GM12878 (cell line): Measurements from ENCODE around the gene HLA-G. TPM values are rescaled to one million over a fixed set of nuclear protein-coding genes. Genes with fewer than 3 reads are reported as not detected.

Source experiments
- ATAC-seq: fragments of 200-7000 bp; cut with Tn5 transposase; 3 replicates; pipeline ENCODE4 v1.9.1; 2020; ENCODE audit warnings: mild to moderate bottlenecking, moderate library complexity
- BruUV-seq: library from RNA; stranded (reverse); fragments of 400-500 nt; replicated peaks from 2 replicates; lab custom pipeline; 2021; lab: Mats Ljungman, UMichigan
- CTCF ChIA-PET: fragments of 300-600 bp; sonication (Branson Sonifier 250); formaldehyde crosslinking; extraction: SDS; loops from one replicate; lab custom pipeline; 2021; ENCODE audit warnings: inconsistent platforms; lab: Yijun Ruan, JAX
- POLR2A ChIA-PET: fragments of 350-600 bp; formaldehyde crosslinking; extraction: SDS; loops from one replicate; lab custom pipeline; 2021; ENCODE audit warnings: inconsistent platforms; lab: Charles Lee
- RAD21 ChIA-PET: fragments of 300-600 bp; sonication (Branson Sonifier 250); formaldehyde crosslinking; loops from one replicate; lab custom pipeline; 2023; ENCODE audit warnings: antibody characterized with exemption; ENCODE audit not compliant: unreplicated experiment; lab: Charles Lee
- SMC1A ChIA-PET: fragments of 300-600 bp; sonication (Branson Sonifier 250); formaldehyde crosslinking; loops from one replicate; lab custom pipeline; 2023; ENCODE audit not compliant: unreplicated experiment, uncharacterized antibody; lab: Charles Lee
- DNase-seq: peaks from one replicate; pipeline ENCODE4 v3.0.0-alpha.2; 2011; ENCODE audit warnings: low read depth, low spot score
- FAIRE-seq: peaks from 3 replicates; lab custom pipeline; 2011; peaks lifted over from hg19 to GRCh38; lab: Jason Lieb, UNC
- H2AFZ ChIP-seq: 2 replicates; pipeline ENCODE4 v1.6.0; 2011; ENCODE audit warnings: low read depth, low read length, control low read depth; ENCODE audit not compliant: control insufficient read depth
- H3K27ac ChIP-seq: 2 replicates; pipeline ENCODE4 v1.5.1; 2011; ENCODE audit warnings: control low read depth; ENCODE audit not compliant: control insufficient read depth, insufficient read depth
- H3K27me3 ChIP-seq, 2 experiments: replicated peaks in 1 of 2; 2 replicates each; pipeline versions ENCODE4 v1.6.0 to v1.6.1; 2011; ENCODE audit warnings: low read length in 1 of 2; ENCODE audit not compliant: control insufficient read depth in 2 of 2, insufficient read depth in 2 of 2
- H3K36me3 ChIP-seq, 2 experiments: 2 replicates each; pipeline ENCODE4 v1.5.1; 2011; ENCODE audit warnings: low read length in 1 of 2; ENCODE audit not compliant: control insufficient read depth in 2 of 2, insufficient read depth in 2 of 2
- H3K4me1 ChIP-seq: 2 replicates; pipeline ENCODE4 v1.6.1; 2011; ENCODE audit warnings: mild to moderate bottlenecking, low read length, moderate library complexity, mixed read lengths; ENCODE audit not compliant: control insufficient read depth, insufficient read depth
- H3K4me2 ChIP-seq: 2 replicates; pipeline ENCODE4 v1.6.0; 2011; ENCODE audit warnings: control low read depth; ENCODE audit not compliant: control insufficient read depth, insufficient read depth
- H3K4me3 ChIP-seq: fragments of 200-600 bp; sonication (generic); 2 replicates; pipeline ENCODE4 v1.5.1; 2016
- H3K79me2 ChIP-seq: 2 replicates; pipeline ENCODE4 v1.6.0; 2011; ENCODE audit warnings: low read length; ENCODE audit not compliant: control insufficient read depth, insufficient read depth
- H3K9ac ChIP-seq: 2 replicates; pipeline ENCODE4 v1.8.0; 2011; ENCODE audit warnings: low read length, control low read depth, mixed read lengths; ENCODE audit not compliant: control insufficient read depth, insufficient read depth
- H3K9me3 ChIP-seq: replicated peaks from 3 replicates; pipeline ENCODE4 v1.5.1; 2011; ENCODE audit warnings: mild to moderate bottlenecking, low read length; ENCODE audit not compliant: control insufficient read depth, insufficient read depth
- H4K20me1 ChIP-seq: 2 replicates; pipeline ENCODE4 v1.6.0; 2011; ENCODE audit not compliant: control insufficient read depth, insufficient read depth
- ETV6 ChIP-seq, 2 experiments: fragments of 450-650 bp in 1 of 2; IDR thresholded peaks in 1 of 2; conservative IDR thresholded peaks in 1 of 2; 2 replicates each; pipeline ENCODE4 v1.6.1; 2014; ENCODE audit warnings: antibody characterized with exemption in 1 of 2, borderline replicate concordance in 1 of 2, low read depth in 1 of 2, mild to moderate bottlenecking in 1 of 2, moderate library complexity in 1 of 2
- NFYB ChIP-seq: IDR thresholded peaks from 2 replicates; pipeline ENCODE4 v1.6.1; 2011; ENCODE audit warnings: low read depth, mild to moderate bottlenecking, low read length, improper control_type of control experiment, moderate library complexity; ENCODE audit not compliant: insufficient read depth
- NRF1 ChIP-seq: conservative IDR thresholded peaks from 2 replicates; pipeline ENCODE4 v1.6.1; 2011; ENCODE audit warnings: mild to moderate bottlenecking, low read depth, low read length, improper control_type of control experiment
- PKNOX1 ChIP-seq: fragments of 450-650 bp; IDR thresholded peaks from 2 replicates; pipeline ENCODE4 v1.6.1; 2016; ENCODE audit warnings: mild to moderate bottlenecking
- POU2F2 ChIP-seq: IDR thresholded peaks from 3 replicates; pipeline ENCODE4 v1.6.1; 2011; ENCODE audit warnings: low read depth, mild to moderate bottlenecking, low read length, borderline replicate concordance
- PRDM15 ChIP-seq: fragments of 450-650 bp; formaldehyde crosslinking; IDR thresholded peaks from 2 replicates; pipeline ENCODE4 v1.4.0; 2020; ENCODE audit warnings: mild to moderate bottlenecking, moderate library complexity
- SMAD1 ChIP-seq: fragments of 450-650 bp; IDR thresholded peaks from 2 replicates; pipeline ENCODE4 v1.6.1; 2018; ENCODE audit warnings: mild to moderate bottlenecking, low read depth; ENCODE audit not compliant: partially characterized antibody
- STAT1 ChIP-seq: fragments of 450-650 bp; conservative IDR thresholded peaks from 2 replicates; pipeline ENCODE4 v1.6.1; 2014; ENCODE audit warnings: antibody characterized with exemption, mild to moderate bottlenecking
- whole genome bisulfite sequencing: methylation state at CpG from one replicate; pipeline ENCODE4 v1.1.6; 2016; ENCODE audit warnings: low lambda C conversion rate; ENCODE audit not compliant: insufficient replicate concordance, insufficient coverage; ENCODE audit errors: missing lambda C conversion rate; 5-methylcytosine and 5-hydroxymethylcytosine counted together
- in situ Hi-C: fragments of 300-500 bp; cut with MboI; formaldehyde crosslinking; loops from 9 replicates; pipeline ENCODE4 v1.14.3; 2018; ENCODE audit warnings: mixed read lengths
- intact Hi-C: fragments of 100-400 bp; cut with micrococcal nuclease; formaldehyde crosslinking; loops from one replicate; pipeline ENCODE4 v1.14.2; 2022; ENCODE audit not compliant: unreplicated experiment
- polyA plus RNA-seq, 11 experiments: library from polyadenylated mRNA; depleted of rRNA in 4 of 11; unstranded in 6 of 11; stranded (reverse) in 5 of 11; fragments of >200 nt; fragmentation: Nextera tagmentation in 4 of 11; fragmentation: Illumina TruSeq in 1 of 11; extraction: Ambion mirVana in 4 of 11; extraction: Trizol in 1 of 11; gene quantifications; 1 replicate in 1 of 11; 2 replicates in 10 of 11; pipeline versions ENCODE4 v1.2.1 to v1.2.3, GENCODE V29; 2011 to 2016; ENCODE audit warnings: inconsistent platforms in 2 of 11, missing spikeins in 2 of 11, low read depth in 1 of 11
- total RNA-seq, 4 experiments: library from RNA; depleted of rRNA in 3 of 4; stranded (reverse); fragments of >200 nt in 3 of 4; fragmentation: Illumina TruSeq in 1 of 4; extraction: Trizol in 1 of 4; gene quantifications; 2 replicates each; pipeline versions ENCODE4 v1.2.1 to v1.2.3, GENCODE V29; 2013 to 2021
- TF ChIP-seq, protein P1 (sequence below): IDR thresholded peaks from 2 replicates; pipeline ENCODE4 v1.6.1; 2011; ENCODE audit warnings: mild to moderate bottlenecking, low read depth, low read length, moderate library complexity; ENCODE audit not compliant: insufficient replicate concordance
- TF ChIP-seq, protein P2 (sequence below): fragments of 450-650 bp; formaldehyde crosslinking; IDR thresholded peaks from 2 replicates; pipeline ENCODE4 v1.5.0; 2022; ENCODE audit warnings: mild to moderate bottlenecking, missing genetic modification characterization
- TF ChIP-seq, protein P3 (sequence below): IDR thresholded peaks from 2 replicates; pipeline ENCODE4 v1.6.1; 2011; ENCODE audit warnings: borderline replicate concordance, low read depth, mild to moderate bottlenecking, moderate library complexity, mixed read lengths, low read length; ENCODE audit not compliant: insufficient read depth; ENCODE audit errors: extremely low read length

The HLA-G gene
- total and polyA plus RNA-seq, 10 of the 15 experiments (the other 5 are each of a cell fraction or from before 2014, with no cell fraction given), result 0.10 to 2.9 (median 1.3) TPM; not detected in 5

DNA sequence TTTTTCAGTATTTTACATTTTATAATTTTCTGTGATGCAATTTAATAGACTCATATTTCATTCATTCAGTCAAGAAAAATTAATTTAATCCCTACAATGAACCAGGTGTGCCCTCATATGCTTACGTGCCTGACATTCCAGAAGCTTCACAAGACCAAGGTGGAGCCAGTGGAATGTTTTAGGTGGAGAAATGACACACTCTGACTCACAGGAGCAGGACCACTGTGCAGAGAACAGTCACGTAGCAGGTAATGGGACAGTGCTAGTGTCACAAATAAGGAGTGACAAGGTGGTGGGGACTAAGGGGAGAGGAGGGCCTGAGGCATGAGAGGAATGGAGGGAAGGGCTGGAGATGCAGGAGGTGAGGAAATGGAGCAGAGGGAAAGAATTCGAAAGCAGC is 37.0 kb upstream of the HLA-G start:
- CTCF ChIA-PET, result interaction anchor here (0.7 to 1.3 kb wide), 2 partner anchors 53 to 278 kb away, joined by 3 to 4 read pairs; no protein-coding TSS in a partner anchor
- intact Hi-C loops, result no loop called here
- in situ Hi-C loops, result no loop called here

More for the DNA sequence above, 37.0 kb upstream of the HLA-G start:
- no peaks in the 10 kb centered on the region; the same call in 2 of the 3 replicates for H3K9me3 ChIP-seq
- POLR2A ChIA-PET, result no interaction called here
- H4K20me1 ChIP-seq, result no peaks in the 10 kb centered on the region
- H3K9ac ChIP-seq, result no peak overlapping the region
- FAIRE-seq, result no peak
- peaks cover 4 to 9% of the 10 kb centered on the region in 2 experiments; a peak in 3 of 4 replicates for H3K27me3 ChIP-seq
- TF ChIP-seq, protein P1, sequence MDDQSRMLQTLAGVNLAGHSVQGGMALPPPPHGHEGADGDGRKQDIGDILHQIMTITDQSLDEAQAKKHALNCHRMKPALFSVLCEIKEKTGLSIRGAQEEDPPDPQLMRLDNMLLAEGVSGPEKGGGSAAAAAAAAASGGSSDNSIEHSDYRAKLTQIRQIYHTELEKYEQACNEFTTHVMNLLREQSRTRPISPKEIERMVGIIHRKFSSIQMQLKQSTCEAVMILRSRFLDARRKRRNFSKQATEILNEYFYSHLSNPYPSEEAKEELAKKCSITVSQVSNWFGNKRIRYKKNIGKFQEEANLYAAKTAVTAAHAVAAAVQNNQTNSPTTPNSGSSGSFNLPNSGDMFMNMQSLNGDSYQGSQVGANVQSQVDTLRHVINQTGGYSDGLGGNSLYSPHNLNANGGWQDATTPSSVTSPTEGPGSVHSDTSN, result no peak
- TF ChIP-seq ETV6 (conservative IDR thresholded peaks at IDR 0.05 in 1 of 2, IDR thresholded peaks at IDR 0.05 in 1 of 2; ENCODE audit: borderline replicate concordance in 1 of 2, low read depth in 1 of 2) (no peak), PKNOX1 (no peak), POU2F2 (no peak), STAT1 (no peak), PRDM15 (CRISPR knock-in tag) (no peak), NRF1 (no peak), SMAD1 (no peak), NFYB (no peak)
- TF ChIP-seq, protein P2, sequence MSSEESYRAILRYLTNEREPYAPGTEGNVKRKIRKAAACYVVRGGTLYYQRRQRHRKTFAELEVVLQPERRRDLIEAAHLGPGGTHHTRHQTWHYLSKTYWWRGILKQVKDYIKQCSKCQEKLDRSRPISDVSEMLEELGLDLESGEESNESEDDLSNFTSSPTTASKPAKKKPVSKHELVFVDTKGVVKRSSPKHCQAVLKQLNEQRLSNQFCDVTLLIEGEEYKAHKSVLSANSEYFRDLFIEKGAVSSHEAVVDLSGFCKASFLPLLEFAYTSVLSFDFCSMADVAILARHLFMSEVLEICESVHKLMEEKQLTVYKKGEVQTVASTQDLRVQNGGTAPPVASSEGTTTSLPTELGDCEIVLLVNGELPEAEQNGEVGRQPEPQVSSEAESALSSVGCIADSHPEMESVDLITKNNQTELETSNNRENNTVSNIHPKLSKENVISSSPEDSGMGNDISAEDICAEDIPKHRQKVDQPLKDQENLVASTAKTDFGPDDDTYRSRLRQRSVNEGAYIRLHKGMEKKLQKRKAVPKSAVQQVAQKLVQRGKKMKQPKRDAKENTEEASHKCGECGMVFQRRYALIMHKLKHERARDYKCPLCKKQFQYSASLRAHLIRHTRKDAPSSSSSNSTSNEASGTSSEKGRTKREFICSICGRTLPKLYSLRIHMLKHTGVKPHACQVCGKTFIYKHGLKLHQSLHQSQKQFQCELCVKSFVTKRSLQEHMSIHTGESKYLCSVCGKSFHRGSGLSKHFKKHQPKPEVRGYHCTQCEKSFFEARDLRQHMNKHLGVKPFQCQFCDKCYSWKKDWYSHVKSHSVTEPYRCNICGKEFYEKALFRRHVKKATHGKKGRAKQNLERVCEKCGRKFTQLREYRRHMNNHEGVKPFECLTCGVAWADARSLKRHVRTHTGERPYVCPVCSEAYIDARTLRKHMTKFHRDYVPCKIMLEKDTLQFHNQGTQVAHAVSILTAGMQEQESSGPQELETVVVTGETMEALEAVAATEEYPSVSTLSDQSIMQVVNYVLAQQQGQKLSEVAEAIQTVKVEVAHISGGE (CRISPR knock-in tag), result no peak
- TF ChIP-seq, protein P3, sequence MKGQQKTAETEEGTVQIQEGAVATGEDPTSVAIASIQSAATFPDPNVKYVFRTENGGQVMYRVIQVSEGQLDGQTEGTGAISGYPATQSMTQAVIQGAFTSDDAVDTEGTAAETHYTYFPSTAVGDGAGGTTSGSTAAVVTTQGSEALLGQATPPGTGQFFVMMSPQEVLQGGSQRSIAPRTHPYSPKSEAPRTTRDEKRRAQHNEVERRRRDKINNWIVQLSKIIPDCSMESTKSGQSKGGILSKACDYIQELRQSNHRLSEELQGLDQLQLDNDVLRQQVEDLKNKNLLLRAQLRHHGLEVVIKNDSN, result no peak
- H3K27ac ChIP-seq, result no peak overlapping the region
- H3K36me3 ChIP-seq, result no peaks in the 10 kb centered on the region
- no peak overlapping the region for H3K4me2 ChIP-seq
- SMC1A ChIA-PET, result no interaction called here
- no peak for ATAC-seq
- no peaks in the 10 kb centered on the region for H3K79me2 ChIP-seq
- BruUV-seq, result no TSS peak
- RAD21 ChIA-PET, result no interaction called here
- no peak overlapping the region for H3K4me3 ChIP-seq
- 0 out of 2 replicates have a peak, but pooled peaks cover 3% of the 10 kb centered on the region for H3K4me1 ChIP-seq
- WGBS, result 61% methylated on average over 3 of the region's 3 CpGs
- no peak for DNase-seq
- H2AFZ ChIP-seq, result no peak overlapping the region
